Measurements from ENCODE around the gene UNC13D.

DNA sequence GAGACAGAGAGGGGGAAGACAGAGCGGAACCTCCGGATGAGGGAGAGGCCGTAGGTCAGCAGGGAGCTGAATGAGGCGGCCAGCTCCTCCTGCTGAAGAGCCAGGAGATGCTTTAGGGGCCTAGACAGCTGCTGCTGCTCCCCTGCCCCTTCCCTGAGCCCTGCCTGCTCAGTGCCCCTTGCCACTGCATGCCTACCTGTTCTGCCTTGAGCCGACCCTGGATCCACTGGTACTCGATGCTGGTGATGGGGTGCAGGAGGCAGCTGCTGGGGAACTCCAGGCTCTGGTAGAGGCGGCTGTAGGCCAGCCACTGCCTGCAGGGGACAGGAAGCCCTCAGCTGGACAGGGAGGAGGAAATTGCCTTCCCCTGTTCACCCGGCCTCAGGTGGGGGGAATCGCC, 7.6 kb downstream of the UNC13D start:
- TF ChIP-seq, protein P1, sequence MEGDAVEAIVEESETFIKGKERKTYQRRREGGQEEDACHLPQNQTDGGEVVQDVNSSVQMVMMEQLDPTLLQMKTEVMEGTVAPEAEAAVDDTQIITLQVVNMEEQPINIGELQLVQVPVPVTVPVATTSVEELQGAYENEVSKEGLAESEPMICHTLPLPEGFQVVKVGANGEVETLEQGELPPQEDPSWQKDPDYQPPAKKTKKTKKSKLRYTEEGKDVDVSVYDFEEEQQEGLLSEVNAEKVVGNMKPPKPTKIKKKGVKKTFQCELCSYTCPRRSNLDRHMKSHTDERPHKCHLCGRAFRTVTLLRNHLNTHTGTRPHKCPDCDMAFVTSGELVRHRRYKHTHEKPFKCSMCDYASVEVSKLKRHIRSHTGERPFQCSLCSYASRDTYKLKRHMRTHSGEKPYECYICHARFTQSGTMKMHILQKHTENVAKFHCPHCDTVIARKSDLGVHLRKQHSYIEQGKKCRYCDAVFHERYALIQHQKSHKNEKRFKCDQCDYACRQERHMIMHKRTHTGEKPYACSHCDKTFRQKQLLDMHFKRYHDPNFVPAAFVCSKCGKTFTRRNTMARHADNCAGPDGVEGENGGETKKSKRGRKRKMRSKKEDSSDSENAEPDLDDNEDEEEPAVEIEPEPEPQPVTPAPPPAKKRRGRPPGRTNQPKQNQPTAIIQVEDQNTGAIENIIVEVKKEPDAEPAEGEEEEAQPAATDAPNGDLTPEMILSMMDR (IDR thresholded peaks at IDR 0.05): no peak
- no peak for TF ChIP-seq POLR2A (IDR thresholded peaks at IDR 0.05)
